Measurements from ENCODE around the gene PI4KA. TPM values are rescaled to one million over a fixed set of nuclear protein-coding genes. Genes with fewer than 3 reads are reported as not detected.

PI4KA gene
- polyA plus RNA-seq, 1 donor from 2014 or later: 42.2 TPM

DNA sequence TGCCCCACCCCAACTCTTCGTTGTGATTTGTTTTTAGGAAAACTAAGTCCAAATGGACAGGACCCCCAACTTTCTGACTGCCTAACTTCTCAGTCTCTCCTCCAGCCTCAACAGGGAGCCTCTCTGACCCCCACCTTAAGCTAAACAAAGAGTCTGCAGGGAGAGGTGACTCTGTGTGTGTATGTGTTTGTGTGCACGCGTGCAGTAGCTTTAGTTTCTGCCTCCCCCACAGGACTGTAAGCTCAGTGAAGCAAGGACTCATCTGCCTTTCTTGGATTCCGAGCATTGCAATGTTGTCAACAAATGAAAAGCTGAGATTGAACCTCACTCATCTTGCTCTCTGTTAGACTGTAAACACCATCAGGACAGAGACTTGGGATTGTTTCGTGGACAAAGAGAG lies 8.1 kb upstream of the PI4KA start:
- Histone ChIP-seq H3K27me3 (ENCODE audit: insufficient read depth, low read depth, low read length) (no peaks in the 10 kb centered on the region), H4K20me1 (ENCODE audit: insufficient read depth) (no peaks in the 10 kb centered on the region), H3K9ac (ENCODE audit: low read length) (no peak overlapping the region), H3K27ac (ENCODE audit: low read length) (no peak overlapping the region), H3K4me3 (ENCODE audit: low read length) (no peak overlapping the region), H3K9me2 (ENCODE audit: insufficient read depth, low read length) (no peaks in the 10 kb centered on the region), H3K4me2 (ENCODE audit: low read length) (no peak overlapping the region), H3F3A (ENCODE audit: insufficient read depth, low read length, poor library complexity, severe bottlenecking) (no peaks in the 10 kb centered on the region), H2AFZ (ENCODE audit: low read depth, low read length) (no peak overlapping the region), H3K9me3 (ENCODE audit: low read length) (no peaks in the 10 kb centered on the region), H3K79me2 (replicated peaks; ENCODE audit: insufficient read depth, low read length) (no peaks in the 10 kb centered on the region), H3K36me3 (ENCODE audit: insufficient read depth, low read length) (no peaks in the 10 kb centered on the region)
- TF ChIP-seq EZH2 (IDR thresholded peaks at IDR 0.05; ENCODE audit: borderline replicate concordance, insufficient read depth, low read length, poor library complexity, severe bottlenecking): no peak
- TF ChIP-seq RAD21 (conservative IDR thresholded peaks at IDR 0.05): no peak
- no peak for TF ChIP-seq SMC3 (conservative IDR thresholded peaks at IDR 0.05; ENCODE audit: poor library complexity)
- TF ChIP-seq TAF1 (IDR thresholded peaks at IDR 0.05; ENCODE audit: low read depth): no peak
- TF ChIP-seq MXI1 (conservative IDR thresholded peaks at IDR 0.05; ENCODE audit: poor library complexity, severe bottlenecking): no peak
- no peak for TF ChIP-seq CTCF (IDR thresholded peaks at IDR 0.05; ENCODE audit: poor library complexity, severe bottlenecking)
- no peak for TF ChIP-seq EP300 (conservative IDR thresholded peaks at IDR 0.05; ENCODE audit: poor library complexity, severe bottlenecking)

- Histone ChIP-seq H3F3A (ENCODE audit: insufficient read depth, low read length, poor library complexity, severe bottlenecking) (no peaks in the 10 kb centered on the region), H3K9me2 (ENCODE audit: insufficient read depth, low read length) (no peaks in the 10 kb centered on the region), H3K9me3 (ENCODE audit: low read length) (no peaks in the 10 kb centered on the region), H2AFZ (ENCODE audit: low read depth, low read length) (no peak overlapping the region), H3K79me2 (replicated peaks; ENCODE audit: insufficient read depth, low read length) (no peaks in the 10 kb centered on the region), H3K4me2 (ENCODE audit: low read length) (no peak overlapping the region), H3K4me3 (ENCODE audit: low read length) (no peak overlapping the region), H3K27me3 (ENCODE audit: insufficient read depth, low read depth, low read length) (no peaks in the 10 kb centered on the region), H3K36me3 (ENCODE audit: insufficient read depth, low read length) (no peaks in the 10 kb centered on the region), H3K9ac (ENCODE audit: low read length) (no peak overlapping the region), H4K20me1 (ENCODE audit: insufficient read depth) (no peaks in the 10 kb centered on the region), H3K27ac (ENCODE audit: low read length) (no peak overlapping the region)
- TF ChIP-seq EP300 (conservative IDR thresholded peaks at IDR 0.05; ENCODE audit: poor library complexity, severe bottlenecking) (no peak), REST (IDR thresholded peaks at IDR 0.05; ENCODE audit: borderline replicate concordance) (no peak), POLR2AphosphoS5 (IDR thresholded peaks at IDR 0.05) (no peak), RAD21 (conservative IDR thresholded peaks at IDR 0.05) (no peak), SMC3 (conservative IDR thresholded peaks at IDR 0.05; ENCODE audit: poor library complexity) (no peak), EZH2 (IDR thresholded peaks at IDR 0.05; ENCODE audit: borderline replicate concordance, insufficient read depth, low read length, poor library complexity, severe bottlenecking) (no peak), MXI1 (conservative IDR thresholded peaks at IDR 0.05; ENCODE audit: poor library complexity, severe bottlenecking) (no peak), TAF1 (IDR thresholded peaks at IDR 0.05; ENCODE audit: low read depth) (no peak), CTCF (IDR thresholded peaks at IDR 0.05; ENCODE audit: poor library complexity, severe bottlenecking) (no peak)
Observed at GRCh38 chr22:20865875-20866445, 7.3 kb upstream of the PI4KA start.
